GM19035 (cell line): ENCODE measurements around the gene HIBCH.

Source experiments
- ATAC-seq: cut with Tn5 transposase; IDR thresholded peaks from one replicate; pipeline ENCODE4 v1.9.1; 2021; ENCODE audit not compliant: unreplicated experiment

Gene HIBCH

DNA sequence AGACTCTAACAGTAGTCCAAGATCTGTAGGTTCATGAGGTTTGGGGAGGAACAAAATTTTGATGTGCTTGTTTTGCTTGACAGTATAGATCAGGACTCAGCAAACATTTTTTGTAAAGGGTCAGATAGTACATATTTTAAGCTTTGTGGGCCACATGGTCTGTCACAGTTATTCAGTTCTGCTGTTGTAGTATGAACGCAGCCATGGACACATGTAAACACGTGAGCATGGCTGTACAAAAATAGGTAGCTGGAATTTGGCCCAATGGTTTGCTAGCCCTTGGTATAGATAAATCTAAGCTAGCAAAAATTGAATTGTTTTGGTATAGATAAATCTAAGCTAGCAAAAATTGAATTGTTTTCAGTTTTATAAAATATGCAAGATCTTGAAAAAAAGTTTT is 120.5 kb downstream of the HIBCH start:
- no peak for ATAC-seq

DNA sequence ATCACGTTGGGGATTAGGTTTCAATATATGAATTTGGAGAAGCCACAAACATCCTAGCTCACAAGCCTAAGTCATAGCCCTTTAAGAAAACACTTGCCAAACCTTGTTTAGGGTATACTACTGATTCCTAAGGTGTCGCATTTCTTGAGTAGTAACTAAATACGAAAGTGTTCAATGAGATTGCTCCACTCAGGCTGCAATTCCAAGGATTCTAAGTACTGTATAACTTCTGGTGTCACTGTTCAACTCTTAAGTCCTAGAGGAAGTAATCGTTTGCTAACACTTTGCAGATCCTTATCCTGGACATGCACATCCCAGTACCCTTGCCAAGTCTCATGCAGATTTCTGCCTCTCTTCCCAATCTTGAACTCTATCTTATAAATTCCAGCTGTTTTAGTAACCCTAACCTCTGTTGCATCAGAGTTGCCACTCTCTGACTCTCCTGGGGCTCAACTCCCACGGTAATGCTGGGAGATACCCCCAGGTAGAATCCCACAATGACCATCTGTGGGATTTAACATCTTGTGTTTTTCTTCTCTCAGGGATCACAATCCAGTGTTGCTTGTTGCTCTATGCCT is 122.4 kb downstream of the HIBCH start:
- no peak for ATAC-seq

GRCh38 chr2:190190507-190191162 is 129.0 kb downstream of the HIBCH start:
- ATAC-seq, result no peak

GRCh38 chr2:190188289-190188688 is 131.3 kb downstream of the HIBCH start:
- no peak for ATAC-seq

GRCh38 chr2:190186238-190186637 is 133.4 kb downstream of the HIBCH start:
- ATAC-seq, result no peak

DNA sequence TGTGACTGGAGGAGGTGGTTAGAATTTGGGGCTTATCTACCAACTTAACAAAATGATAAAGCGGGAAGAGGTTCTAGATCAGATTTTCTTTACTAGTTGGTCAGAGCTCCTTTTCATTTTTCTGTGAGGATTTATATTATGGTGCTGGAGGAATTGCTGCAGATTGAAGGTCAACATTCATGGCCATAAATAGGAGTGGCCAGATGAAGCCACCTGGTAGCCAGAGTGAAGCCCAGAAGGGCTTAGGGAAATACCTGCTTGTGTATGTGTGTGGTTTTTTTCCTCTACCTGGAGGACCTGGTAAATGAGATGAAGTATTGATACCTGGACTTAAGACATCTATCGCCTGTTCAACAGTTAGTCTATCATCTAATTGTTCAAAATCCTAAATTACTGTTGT is 134.2 kb downstream of the HIBCH start:
- no peak for ATAC-seq

- no peak for ATAC-seq
Observed at GRCh38 chr2:190184460-190184859, 135.2 kb downstream of the HIBCH start.

DNA sequence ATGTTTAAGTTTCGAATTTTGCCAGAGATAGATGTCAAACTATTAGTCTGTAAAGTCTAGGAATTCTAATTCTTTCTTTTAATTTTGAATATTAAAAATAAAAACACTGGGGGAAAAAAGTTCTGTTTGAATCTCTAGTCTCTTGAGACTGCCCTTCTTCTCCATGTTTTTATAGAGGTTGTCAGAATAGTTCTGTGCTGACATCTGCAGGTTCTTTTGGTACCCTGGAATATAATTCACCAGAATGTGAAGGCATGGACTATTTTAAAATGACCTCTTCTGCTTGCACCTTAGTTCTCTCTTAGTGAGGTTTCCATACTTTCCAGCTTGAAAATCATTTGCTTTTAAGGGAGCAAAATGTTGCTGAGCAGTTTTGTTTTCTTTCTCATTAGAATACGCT is 136.1 kb downstream of the HIBCH start:
- ATAC-seq, result no peak

- ATAC-seq, result peak; percentile 23
Observed at GRCh38 chr2:190182071-190182524, 137.5 kb downstream of the HIBCH start.

- ATAC-seq, result no peak
Observed at GRCh38 chr2:190181123-190181669, 138.4 kb downstream of the HIBCH start.

- peak; percentile 77 for ATAC-seq
Observed at GRCh38 chr2:190180313-190181122, 139.1 kb downstream of the HIBCH start.

- ATAC-seq, result no peak
Observed at GRCh38 chr2:190179754-190180312, 139.8 kb downstream of the HIBCH start.

- no peak for ATAC-seq
Observed at GRCh38 chr2:190178066-190178722, 141.4 kb downstream of the HIBCH start.

GRCh38 chr2:190177249-190178040 is 142.2 kb downstream of the HIBCH start:
- no peak for ATAC-seq

DNA sequence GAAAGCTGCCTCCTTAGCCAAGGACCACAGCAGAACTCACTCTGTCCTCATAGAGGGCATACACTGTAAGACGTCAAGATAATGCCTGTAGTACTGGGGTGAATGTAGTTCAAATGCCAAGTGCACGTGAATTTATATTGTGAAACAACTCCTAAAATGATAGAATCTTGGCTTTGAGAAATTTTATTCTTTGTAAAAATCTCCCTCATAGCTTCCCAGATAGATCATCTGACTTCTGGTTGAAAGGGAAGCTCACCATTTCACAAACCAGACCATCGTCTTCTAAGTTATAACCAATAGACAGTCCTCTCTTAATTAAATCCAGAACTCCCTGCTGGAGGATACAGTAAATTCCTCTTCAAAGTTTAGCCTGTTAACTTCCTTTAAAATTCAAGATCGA is 146.2 kb downstream of the HIBCH start:
- ATAC-seq, result no peak

- no peak for ATAC-seq
Observed at GRCh38 chr2:190170673-190171072, 149.0 kb downstream of the HIBCH start.

GRCh38 chr2:190169221-190170072 is 150.2 kb downstream of the HIBCH start:
- no peak for ATAC-seq

DNA sequence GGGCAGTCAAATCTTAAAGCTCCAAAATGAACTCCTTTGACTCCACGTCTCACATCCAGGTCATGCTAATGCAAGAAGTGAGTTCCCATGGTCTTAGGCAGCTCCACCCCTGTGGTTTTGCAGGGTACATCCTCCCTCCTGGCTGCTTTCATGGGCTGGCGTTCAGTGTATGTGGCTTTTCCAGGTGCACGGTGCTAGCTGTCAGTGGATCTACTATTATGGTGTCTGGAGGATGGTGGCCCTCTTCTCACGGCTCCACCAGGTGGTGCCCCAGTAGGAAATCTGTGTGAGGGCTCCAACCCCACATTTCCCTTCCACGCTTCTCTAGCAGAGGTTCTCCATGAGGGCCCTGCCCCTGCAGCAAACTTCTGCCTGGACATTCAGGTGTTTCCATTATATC is 151.9 kb downstream of the HIBCH start:
- ATAC-seq, result no peak

GRCh38 chr2:190165491-190165890 is 154.1 kb downstream of the HIBCH start:
- no peak for ATAC-seq
